HCT116 (cell line): ENCODE measurements around the gene IMMP2L. TPM values are rescaled to one million over a fixed set of nuclear protein-coding genes. Genes with fewer than 3 reads are reported as not detected.

ENCODE experiments used
- ATAC-seq: fragments of 200-7000 bp; cut with Tn5 transposase; 2 replicates; pipeline ENCODE4 v1.9.1; 2020; ENCODE audit warnings: mild to moderate bottlenecking, moderate library complexity
- BruUV-seq: library from RNA; stranded (reverse); fragments of 400-500 nt; replicated peaks from 2 replicates; lab custom pipeline; 2021; lab: Mats Ljungman, UMichigan
- CTCF ChIA-PET: fragments of 300-600 bp; sonication (Branson Sonifier 250); formaldehyde crosslinking; loops from one replicate; lab custom pipeline; 2021; ENCODE audit warnings: antibody characterized with exemption; lab: Charles Lee
- POLR2A ChIA-PET: fragments of 300-600, 350-600 bp; sonication (Branson Sonifier 250); formaldehyde crosslinking; loops from one replicate; lab custom pipeline; 2021; ENCODE audit warnings: antibody characterized with exemption; lab: Charles Lee
- RAD21 ChIA-PET, 2 experiments: fragments of 300-600 bp; sonication (Branson Sonifier 250); formaldehyde crosslinking; loops; one replicate each; lab custom pipeline; 2023; ENCODE audit warnings: low total read pairs in 2 of 2; ENCODE audit not compliant: uncharacterized antibody in 2 of 2, unreplicated experiment in 2 of 2, low non-redundant PET in 1 of 2; lab: Charles Lee
- DNase-seq: peaks from one replicate; pipeline ENCODE4 v3.0.0-alpha.2; 2010; ENCODE audit warnings: low read depth, low spot score
- H2AFZ ChIP-seq: fragments of 200-600 bp; shearing (Covaris generic), sonication (generic); 2 replicates; pipeline ENCODE4 v1.6.1; 2017; ENCODE audit warnings: low read depth, mixed run types, mixed read lengths, antibody characterized with exemption, low read length; ENCODE audit not compliant: poor library complexity, severe bottlenecking
- H3K27ac ChIP-seq: 2 replicates; pipeline ENCODE4 v1.5.1; 2012; ENCODE audit warnings: low read depth, low read length
- H3K27me3 ChIP-seq: fragments of 200-600 bp; sonication (generic); 2 replicates; pipeline ENCODE4 v1.6.1; 2016; ENCODE audit warnings: mixed run types, low read length, mixed read lengths; ENCODE audit not compliant: insufficient read depth
- H3K36me3 ChIP-seq, 2 experiments: fragments of 200-500 bp in 1 of 2; fragments of 200-600 bp in 1 of 2; sonication (Bioruptor generic) in 1 of 2; sonication (generic) in 1 of 2; 2 replicates each; pipeline versions ENCODE4 v1.5.1 to v1.6.1; 2014 to 2016; ENCODE audit warnings: low read length in 2 of 2, inconsistent platforms in 1 of 2, mixed read lengths in 1 of 2, mixed run types in 1 of 2; ENCODE audit not compliant: insufficient read depth in 2 of 2, control insufficient read depth in 1 of 2
- H3K4me1 ChIP-seq, 2 experiments: fragments of 200-600 bp in 1 of 2; sonication (generic) in 1 of 2; 2 replicates each; pipeline versions ENCODE4 v1.5.1 to v1.6.1; 2012 to 2017; ENCODE audit warnings: low read length in 2 of 2, inconsistent platforms in 1 of 2, mild to moderate bottlenecking in 1 of 2, mixed read lengths in 1 of 2, mixed run types in 1 of 2, moderate library complexity in 1 of 2; ENCODE audit not compliant: insufficient read depth in 2 of 2, control insufficient read depth in 1 of 2
- H3K4me2 ChIP-seq: fragments of 200-600 bp; sonication (generic); 2 replicates; pipeline ENCODE4 v1.6.1; 2017; ENCODE audit warnings: mixed run types, low read length, mixed read lengths
- H3K4me3 ChIP-seq, 2 experiments: fragments of 200-600 bp in 1 of 2; sonication (generic) in 1 of 2; replicated peaks in 1 of 2; 2 replicates each; pipeline ENCODE4 v1.5.1; 2011 to 2016; ENCODE audit warnings: low read length in 2 of 2, control low read depth in 1 of 2, low read depth in 1 of 2, mild to moderate bottlenecking in 1 of 2, mixed read lengths in 1 of 2, mixed run types in 1 of 2
- H3K79me2 ChIP-seq: fragments of 200-600 bp; sonication (generic); 2 replicates; pipeline ENCODE4 v1.6.1; 2017; ENCODE audit warnings: mild to moderate bottlenecking, mixed run types, low read length, moderate library complexity, mixed read lengths; ENCODE audit not compliant: insufficient read depth
- H3K9ac ChIP-seq: fragments of 200-600 bp; sonication (generic); 2 replicates; pipeline ENCODE4 v1.6.1; 2016; ENCODE audit warnings: low read length, mixed read lengths
- H3K9me2 ChIP-seq: fragments of 200-600 bp; sonication (generic), shearing (Covaris generic); 2 replicates; pipeline ENCODE4 v1.6.1; 2017; ENCODE audit warnings: mixed run types, mild to moderate bottlenecking, moderate library complexity; ENCODE audit not compliant: insufficient read depth
- H3K9me3 ChIP-seq, 2 experiments: fragments of 200-500 bp in 1 of 2; fragments of 200-600 bp in 1 of 2; sonication (Bioruptor generic) in 1 of 2; sonication (generic) in 1 of 2; 2 replicates each; pipeline ENCODE4 v1.6.1; 2014 to 2017; ENCODE audit warnings: low read length in 2 of 2, mixed read lengths in 2 of 2, inconsistent platforms in 1 of 2, low read depth in 1 of 2, mild to moderate bottlenecking in 1 of 2, mixed run types in 1 of 2, moderate library complexity in 1 of 2; ENCODE audit not compliant: control insufficient read depth in 1 of 2, insufficient read depth in 1 of 2
- H4K20me1 ChIP-seq: fragments of 200-600 bp; sonication (generic), shearing (Covaris generic); 2 replicates; pipeline ENCODE4 v1.6.1; 2017; ENCODE audit warnings: mixed run types, mild to moderate bottlenecking, moderate library complexity; ENCODE audit not compliant: insufficient read depth
- ATF3 ChIP-seq: IDR thresholded peaks from 2 replicates; pipeline ENCODE4 v1.6.1; 2012
- CBX3 ChIP-seq: IDR thresholded peaks from 2 replicates; pipeline ENCODE4 v1.6.1; 2012; ENCODE audit warnings: low read depth
- EGR1 ChIP-seq: IDR thresholded peaks from 2 replicates; pipeline ENCODE4 v1.6.1; 2012; ENCODE audit warnings: low read depth
- ELF1 ChIP-seq: IDR thresholded peaks from 2 replicates; pipeline ENCODE4 v1.6.1; 2012; ENCODE audit warnings: low read depth, borderline replicate concordance
- JUND ChIP-seq: IDR thresholded peaks from 2 replicates; pipeline ENCODE4 v1.6.1; 2012
- POLR2A ChIP-seq: IDR thresholded peaks from 2 replicates; pipeline ENCODE4 v1.7.0; 2011; ENCODE audit warnings: borderline replicate concordance; ENCODE audit not compliant: insufficient read depth, insufficient read length; ENCODE audit errors: extremely low read depth
- REST ChIP-seq: IDR thresholded peaks from 2 replicates; pipeline ENCODE4 v1.6.1; 2012; ENCODE audit warnings: low read depth
- SIN3A ChIP-seq: IDR thresholded peaks from 2 replicates; pipeline ENCODE4 v1.6.1; 2012; ENCODE audit warnings: low read depth
- SRF ChIP-seq: IDR thresholded peaks from 2 replicates; pipeline ENCODE4 v1.6.1; 2012; ENCODE audit warnings: low read depth
- TCF7L2 ChIP-seq: IDR thresholded peaks from 2 replicates; pipeline ENCODE4 v1.7.0; 2011; ENCODE audit warnings: borderline replicate concordance, inconsistent platforms; ENCODE audit not compliant: insufficient read depth, insufficient read length; ENCODE audit errors: extremely low read depth
- YY1 ChIP-seq: IDR thresholded peaks from 2 replicates; pipeline ENCODE4 v1.6.1; 2011; ENCODE audit warnings: low read length, low read depth, moderate library complexity, mild to moderate bottlenecking; ENCODE audit not compliant: insufficient replicate concordance; ENCODE audit errors: extremely low read depth
- ZFX ChIP-seq: fragments of 450-650 bp; IDR thresholded peaks from 2 replicates; pipeline ENCODE4 v1.6.1; 2017
- ZNF274 ChIP-seq: fragments of 200-500 bp; sonication (Bioruptor generic); IDR thresholded peaks from 2 replicates; pipeline ENCODE4 v1.6.1; 2014; ENCODE audit warnings: mild to moderate bottlenecking, low read depth, low read length, inconsistent platforms
- intact Hi-C: fragments of 100-400 bp; cut with micrococcal nuclease; formaldehyde crosslinking; loops from 2 replicates; pipeline ENCODE4 v1.10.0; 2022
- total RNA-seq: library from RNA; stranded (reverse); gene quantifications from one replicate; pipeline ENCODE4 v1.2.1, GENCODE V29; 2021; ENCODE audit not compliant: unreplicated experiment

The IMMP2L gene
- total RNA-seq, 1 experiment from 2014 or later: 21.1 TPM

GRCh38 chr7:111308691-111309090, 253.6 kb downstream of the IMMP2L start:
- intact Hi-C loops: no loop called here
- H3K9ac ChIP-seq: no peak overlapping the region
- no peaks in the 10 kb centered on the region for H3K36me3 ChIP-seq
- no TSS peak for BruUV-seq
- TF ChIP-seq POLR2A: no peak
- no peak for ATAC-seq
- H2AFZ ChIP-seq: no peak overlapping the region
- no peak overlapping the region for H3K4me2 ChIP-seq
- RAD21 ChIA-PET: no interaction called here
- no peaks in the 10 kb centered on the region for H3K9me2 ChIP-seq
- no peaks in the 10 kb centered on the region for H3K27me3 ChIP-seq
- no peaks in the 10 kb centered on the region for H3K79me2 ChIP-seq
- DNase-seq: no peak
- POLR2A ChIA-PET: no interaction called here
- CTCF ChIA-PET: no interaction called here
- no peak overlapping the region for H3K27ac ChIP-seq
- H3K9me3 ChIP-seq: no peaks in the 10 kb centered on the region
- H4K20me1 ChIP-seq: no peaks in the 10 kb centered on the region
- no peaks in the 10 kb centered on the region for H3K4me1 ChIP-seq
- no peak overlapping the region for H3K4me3 ChIP-seq

- Histone ChIP-seq H3K79me2 (no peaks in the 10 kb centered on the region), H3K4me2 (no peak overlapping the region), H3K9ac (no peak overlapping the region), H3K27me3 (no peaks in the 10 kb centered on the region), H2AFZ (no peak overlapping the region), H3K9me3 (no peaks in the 10 kb centered on the region), H3K36me3 (no peaks in the 10 kb centered on the region), H3K27ac (no peak overlapping the region), H3K4me1 (no peaks in the 10 kb centered on the region), H4K20me1 (no peaks in the 10 kb centered on the region), H3K9me2 (no peaks in the 10 kb centered on the region), H3K4me3 (no peak overlapping the region)
- TF ChIP-seq ATF3 (no peak), ELF1 (no peak), EGR1 (no peak), JUND (no peak), ZNF274 (no peak), TCF7L2 (no peak), CBX3 (no peak), SIN3A (no peak), SRF (no peak), REST (no peak), ZFX (no peak), YY1 (no peak)
- ChIA-PET POLR2A (interaction anchor here (0.8 kb wide), 1 partner anchor 13 kb away, joined by 3 read pairs; no protein-coding TSS in a partner anchor), CTCF (no interaction called here), RAD21 (no interaction called here)
- intact Hi-C loops: no loop called here
- ATAC-seq: no peak
- DNase-seq: no peak
- BruUV-seq: no TSS peak
Measured at GRCh38 chr7:111301891-111302290, 260.4 kb downstream of the IMMP2L start.
